HG03159 (cell line): ENCODE results near the gene TMCC1.
"Not testable (repeated sequence)": the region's sequence is repeated elsewhere in the genome, so short reads cannot be mapped to it uniquely, and the experiment has no call there.

Experiments used
- ATAC-seq: cut with Tn5 transposase; IDR thresholded peaks from one replicate; pipeline ENCODE4 v1.9.1; 2021; ENCODE audit warnings: mild to moderate bottlenecking, moderate library complexity; ENCODE audit not compliant: unreplicated experiment

TMCC1 gene

DNA sequence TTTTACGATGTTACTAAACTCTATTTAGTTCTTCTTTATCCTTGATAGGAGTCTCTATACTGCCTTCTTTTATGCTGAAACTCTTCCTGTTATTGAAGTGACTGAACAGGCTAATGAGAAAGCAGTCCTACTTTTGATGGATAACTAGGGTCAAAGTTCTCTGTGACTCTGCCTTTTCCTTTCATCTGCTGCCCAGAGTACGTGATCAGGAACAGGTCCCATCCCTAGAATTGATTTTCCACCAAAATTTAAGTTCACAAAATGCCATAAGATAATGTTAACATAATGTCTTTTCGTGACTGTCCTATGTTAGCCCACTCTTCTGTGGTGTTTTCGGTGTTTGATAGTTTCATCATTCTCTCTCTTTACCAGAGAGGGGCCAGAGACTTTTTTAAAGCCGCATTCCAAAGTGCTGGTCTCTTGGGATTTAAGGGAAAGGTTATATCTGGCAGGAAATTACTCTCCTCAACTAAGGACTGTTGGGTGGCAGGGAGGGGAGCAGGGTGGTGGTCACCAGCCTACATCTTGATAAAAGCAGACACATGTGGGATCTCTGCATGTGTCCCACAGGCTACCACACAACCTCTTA is 236.8 kb downstream of the TMCC1 start:
- ATAC-seq, result no peak

DNA sequence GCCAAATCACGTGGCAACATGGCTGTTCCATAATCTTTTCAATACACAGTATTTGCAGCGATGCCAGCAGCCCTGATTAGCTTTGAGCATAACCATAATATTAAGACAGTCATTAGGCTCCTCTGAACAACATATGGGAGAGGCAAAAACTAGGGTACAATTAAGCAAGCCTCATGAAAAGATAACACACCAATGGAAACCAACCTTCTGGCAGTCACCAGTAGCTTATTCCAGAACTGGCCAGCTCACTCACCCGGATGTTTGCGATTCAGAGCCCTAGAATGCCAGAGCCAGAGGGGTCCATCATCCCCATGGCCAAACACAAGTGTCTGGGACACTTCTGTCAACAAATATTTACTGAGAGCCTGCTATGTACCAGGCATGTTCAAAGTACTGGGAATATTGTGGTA is 238.2 kb downstream of the TMCC1 start:
- ATAC-seq, result no peak

DNA sequence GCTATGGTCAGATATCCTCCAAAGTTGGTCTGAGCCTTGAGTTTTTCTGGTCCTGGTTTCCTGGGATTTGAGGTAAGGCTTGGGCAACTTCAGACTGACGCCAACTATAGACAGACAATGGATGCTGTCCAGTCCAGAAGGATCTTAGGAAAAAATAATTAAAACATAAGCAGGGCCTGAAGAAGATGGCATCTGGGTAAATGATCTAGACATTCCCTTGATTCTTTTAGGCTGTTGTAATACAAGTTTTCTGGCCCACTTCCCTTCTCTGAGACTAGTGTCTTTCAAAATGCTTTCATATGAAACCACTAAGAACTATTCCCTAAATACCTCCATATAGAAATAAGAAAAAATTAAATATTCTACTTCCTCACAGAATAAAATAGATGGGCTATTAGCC is 239.4 kb downstream of the TMCC1 start:
- no peak for ATAC-seq

DNA sequence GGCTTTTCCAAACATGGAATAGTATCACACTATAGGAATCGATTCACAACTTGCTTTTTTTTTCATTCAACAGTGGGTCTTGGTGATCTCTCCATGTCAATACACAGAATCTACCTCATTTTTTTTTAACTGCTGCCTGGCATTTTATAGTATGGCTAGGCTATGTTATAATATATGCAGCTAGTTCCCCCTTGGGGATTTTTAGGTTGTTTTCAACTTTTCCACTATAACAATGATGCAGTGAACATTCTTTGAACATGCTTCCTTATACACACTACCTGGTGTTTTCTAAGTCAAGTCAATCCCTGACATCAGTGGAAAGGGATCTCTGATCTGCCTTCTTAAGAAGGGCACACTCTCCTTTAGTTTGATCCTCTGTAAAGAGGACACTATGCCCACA is 240.5 kb downstream of the TMCC1 start:
- no peak for ATAC-seq

DNA sequence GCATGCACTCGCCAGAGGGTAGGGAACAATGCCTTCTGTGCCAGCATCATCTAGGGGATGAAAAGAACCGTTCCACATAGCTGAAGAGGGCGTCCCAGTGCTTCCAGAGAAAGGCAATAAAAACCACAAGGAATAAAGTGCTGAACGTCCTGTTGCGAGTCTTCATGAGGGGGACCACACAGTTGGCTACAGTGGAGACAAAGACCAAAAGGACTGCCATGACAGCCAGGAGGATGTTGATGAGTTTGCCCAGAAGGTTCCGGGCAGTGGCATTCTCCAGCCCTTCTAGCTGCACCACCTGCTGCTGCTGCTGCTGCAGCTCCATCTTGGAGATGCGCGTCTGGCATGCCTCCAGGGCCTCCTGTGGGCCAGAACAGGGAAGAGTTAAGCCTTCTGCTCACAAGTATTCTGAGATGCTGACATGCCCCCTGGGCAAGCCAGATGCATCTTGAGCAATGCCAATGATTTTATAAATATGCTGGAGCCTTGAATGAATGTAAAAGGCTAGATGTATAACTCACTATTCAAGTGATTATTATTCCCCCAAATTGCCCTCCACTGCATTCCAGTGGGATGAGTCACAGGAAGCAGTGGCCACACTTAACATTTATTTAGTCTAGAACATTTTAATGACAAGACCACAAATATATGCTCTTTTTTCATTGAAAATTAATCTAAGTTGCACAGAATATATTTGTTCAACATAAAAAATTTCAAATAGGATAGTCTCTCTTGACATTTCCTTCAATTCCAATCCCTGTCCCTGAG is 241.9 kb downstream of the TMCC1 start:
- no peak for ATAC-seq

DNA sequence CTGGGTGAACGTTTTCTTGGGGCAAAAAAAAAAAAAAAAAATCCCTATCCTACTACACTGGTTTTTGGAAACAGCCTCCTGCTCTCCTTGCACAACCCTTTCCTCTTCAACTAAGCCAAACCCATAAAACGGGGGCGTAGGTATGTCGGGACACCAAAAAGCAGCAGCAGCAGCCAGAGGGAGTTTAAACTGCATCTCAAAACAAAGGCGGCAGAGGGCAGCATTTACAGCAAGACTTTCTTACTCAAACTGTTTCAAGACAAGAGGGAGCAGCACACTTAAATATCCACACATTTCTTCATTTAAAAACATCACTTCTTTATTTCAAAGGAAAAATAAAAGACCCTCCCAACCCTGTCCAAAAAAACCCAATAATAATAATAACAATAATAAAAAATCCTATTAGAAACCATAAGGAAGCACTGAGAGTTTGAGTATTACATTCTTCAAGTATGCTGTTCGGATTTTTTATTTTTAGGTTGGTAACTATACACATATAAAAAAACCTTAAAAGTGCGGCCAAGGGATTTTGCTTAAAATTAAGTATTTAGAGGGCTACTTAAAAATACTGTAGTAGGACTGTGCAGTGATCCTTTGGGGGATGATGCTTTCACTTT is 243.1 kb downstream of the TMCC1 start:
- no peak for ATAC-seq

DNA sequence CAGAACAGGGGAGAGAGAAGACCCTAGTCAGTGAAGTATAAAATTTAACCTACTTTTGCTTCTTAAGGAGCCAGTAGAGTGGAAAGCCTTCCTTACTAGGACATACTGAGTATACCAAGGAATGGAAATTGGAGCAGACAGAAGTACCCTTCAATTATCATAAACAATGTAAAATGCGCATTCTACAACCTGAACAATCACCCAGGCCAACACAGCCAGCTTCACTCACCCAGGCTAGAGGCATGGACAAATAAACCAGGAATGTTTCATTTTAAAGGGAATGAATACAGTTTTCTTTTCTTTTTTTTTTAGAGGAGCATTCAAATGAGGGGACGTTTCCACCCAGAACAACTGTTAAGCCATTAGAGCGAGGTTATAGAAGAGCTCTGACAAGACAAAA is 245.1 kb downstream of the TMCC1 start:
- no peak for ATAC-seq

DNA sequence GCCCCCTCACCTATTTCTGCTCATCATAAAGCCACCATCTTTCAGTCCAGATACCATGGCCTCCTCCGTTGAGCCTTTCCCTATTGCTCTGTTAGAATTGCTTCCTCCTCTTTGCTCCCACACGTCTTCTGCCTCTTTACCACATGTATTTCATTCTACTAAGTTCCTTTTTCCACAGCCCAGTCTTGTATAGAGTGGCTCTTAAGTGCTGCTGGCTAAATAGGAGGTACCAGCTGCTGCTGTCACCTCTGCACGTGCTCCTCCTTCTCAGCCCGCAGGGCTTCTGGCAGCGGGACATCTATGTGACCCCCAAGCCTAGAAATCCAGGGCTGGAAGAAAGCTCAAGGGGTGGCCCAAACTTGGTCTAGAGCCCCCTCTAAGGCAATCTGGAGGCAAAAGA is 248.2 kb downstream of the TMCC1 start:
- no peak for ATAC-seq

DNA sequence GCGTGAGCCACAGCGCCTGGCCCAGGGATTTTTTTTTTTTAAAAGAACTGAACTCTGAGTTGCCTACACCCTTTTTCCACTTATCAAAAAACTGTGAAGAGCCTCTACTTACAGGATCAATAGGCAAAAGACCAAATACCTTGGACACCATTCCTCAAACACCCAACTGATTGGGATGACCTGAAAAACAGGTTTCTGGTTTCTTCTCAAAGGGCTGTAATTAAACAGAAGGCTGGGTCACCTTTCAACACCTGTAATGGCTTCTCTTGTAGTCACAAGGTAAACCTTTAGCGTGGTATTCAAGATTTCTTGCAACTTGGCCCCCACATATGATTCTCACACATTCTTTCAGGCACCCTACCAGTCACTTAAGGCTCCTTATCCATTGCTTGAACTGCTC is 248.7 kb downstream of the TMCC1 start:
- no peak for ATAC-seq

DNA sequence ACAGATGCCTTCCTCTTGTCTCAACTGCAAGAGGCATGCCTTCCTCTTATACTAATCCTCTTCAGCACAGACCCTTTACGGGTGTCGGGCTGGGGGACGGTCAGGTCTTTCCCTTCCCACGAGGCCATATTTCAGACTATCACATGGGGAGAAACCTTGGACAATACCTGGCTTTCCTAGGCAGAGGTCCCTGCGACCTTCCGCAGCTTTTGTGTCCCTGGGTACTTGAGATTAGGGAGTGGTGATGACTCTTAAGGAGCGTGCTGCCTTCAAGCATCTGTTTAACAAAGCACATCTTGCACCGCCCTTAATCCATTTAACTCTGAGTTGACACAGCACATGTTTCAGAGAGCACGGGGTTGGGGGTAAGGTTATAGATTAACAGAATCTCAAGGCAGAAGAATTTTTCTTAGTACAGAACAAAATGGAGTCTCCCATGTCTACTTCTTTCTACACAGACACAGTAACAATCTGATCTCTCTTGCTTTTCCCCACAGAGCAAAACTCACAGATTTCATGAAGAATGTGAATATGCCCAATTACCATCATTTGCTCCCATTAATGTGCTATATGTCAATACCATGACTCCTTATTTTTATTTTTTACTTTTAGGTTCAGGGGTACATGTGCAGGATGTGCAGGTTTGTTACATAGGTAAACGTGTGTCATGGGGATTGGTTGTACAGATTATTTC is 251.8 kb downstream of the TMCC1 start:
- ATAC-seq, result not testable (repeated sequence)

DNA sequence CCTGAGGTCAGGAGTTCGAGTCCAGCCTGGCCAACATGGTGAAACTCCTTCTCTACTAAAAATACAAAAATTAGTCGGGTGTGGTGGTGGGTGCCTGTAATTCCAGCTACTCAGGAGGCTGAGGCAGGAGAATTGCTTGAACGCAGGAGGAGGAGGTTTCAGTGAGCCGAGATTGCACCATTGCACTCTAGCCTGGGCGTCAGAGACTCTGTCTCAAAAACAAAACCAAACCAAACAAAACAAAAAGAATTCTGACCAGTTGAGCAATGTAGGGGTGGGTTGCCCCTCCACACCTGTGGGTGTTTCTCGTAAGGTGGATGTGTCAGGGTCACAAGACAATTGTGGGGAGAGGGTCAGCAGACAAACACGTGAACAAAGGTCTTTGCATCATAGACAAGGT is 252.5 kb downstream of the TMCC1 start:
- not testable (repeated sequence) for ATAC-seq

DNA sequence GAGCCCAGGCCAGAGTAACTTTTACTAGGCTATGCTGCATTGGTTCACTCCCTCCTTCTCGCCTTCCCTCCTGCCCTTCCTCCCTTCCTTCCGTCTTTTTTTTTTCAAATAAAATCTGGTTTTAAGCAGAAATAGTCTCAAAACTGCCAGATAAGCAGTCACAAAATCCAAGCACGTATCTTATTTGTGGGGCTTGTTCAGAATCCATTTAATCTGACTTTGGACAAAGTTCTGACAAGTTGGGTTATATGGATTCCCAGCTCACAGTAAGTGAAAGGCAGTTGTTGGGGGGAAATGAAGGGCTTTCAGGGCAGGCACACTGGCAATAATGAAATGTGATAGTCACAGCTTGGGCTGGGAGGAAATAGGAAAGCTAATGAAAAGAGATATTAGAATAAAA is 255.0 kb downstream of the TMCC1 start:
- no peak for ATAC-seq

DNA sequence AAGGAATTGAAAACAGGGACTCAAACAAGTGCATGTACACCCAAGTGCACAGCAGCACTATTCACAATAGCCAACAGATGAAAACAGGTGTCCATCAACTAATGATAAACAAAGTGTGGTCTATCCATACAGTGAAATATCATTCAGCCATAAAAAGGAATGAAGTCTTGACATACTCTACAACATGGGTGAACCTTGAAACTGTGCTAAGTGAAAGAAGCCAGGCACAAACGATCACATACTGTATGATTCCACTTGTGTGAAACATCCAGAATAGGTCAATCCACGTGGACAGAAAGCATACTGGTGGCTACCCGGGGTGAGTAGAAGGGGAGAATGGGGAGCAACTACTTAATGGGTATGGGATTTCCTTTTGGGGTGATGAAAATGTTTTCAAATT is 257.4 kb downstream of the TMCC1 start:
- ATAC-seq, result no peak

DNA sequence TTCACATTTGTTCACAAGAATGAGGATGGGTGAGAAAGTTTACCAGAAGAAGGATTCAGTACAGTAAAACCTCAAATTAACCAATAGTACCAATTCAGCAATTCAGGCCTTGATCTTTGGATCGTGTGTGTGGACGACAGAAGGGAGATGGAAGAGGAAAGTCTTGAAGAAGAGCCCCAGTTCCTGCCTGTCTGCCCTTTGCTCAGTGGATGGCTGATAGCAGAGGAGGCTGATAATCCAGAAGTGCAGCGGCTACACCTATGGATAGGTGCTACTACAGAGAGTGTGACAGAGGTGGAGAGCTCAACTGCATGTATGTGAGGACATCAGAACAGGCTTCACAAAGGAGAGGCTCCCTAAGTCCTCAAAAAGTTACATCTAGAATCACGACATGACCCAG is 257.9 kb downstream of the TMCC1 start:
- ATAC-seq, result no peak

DNA sequence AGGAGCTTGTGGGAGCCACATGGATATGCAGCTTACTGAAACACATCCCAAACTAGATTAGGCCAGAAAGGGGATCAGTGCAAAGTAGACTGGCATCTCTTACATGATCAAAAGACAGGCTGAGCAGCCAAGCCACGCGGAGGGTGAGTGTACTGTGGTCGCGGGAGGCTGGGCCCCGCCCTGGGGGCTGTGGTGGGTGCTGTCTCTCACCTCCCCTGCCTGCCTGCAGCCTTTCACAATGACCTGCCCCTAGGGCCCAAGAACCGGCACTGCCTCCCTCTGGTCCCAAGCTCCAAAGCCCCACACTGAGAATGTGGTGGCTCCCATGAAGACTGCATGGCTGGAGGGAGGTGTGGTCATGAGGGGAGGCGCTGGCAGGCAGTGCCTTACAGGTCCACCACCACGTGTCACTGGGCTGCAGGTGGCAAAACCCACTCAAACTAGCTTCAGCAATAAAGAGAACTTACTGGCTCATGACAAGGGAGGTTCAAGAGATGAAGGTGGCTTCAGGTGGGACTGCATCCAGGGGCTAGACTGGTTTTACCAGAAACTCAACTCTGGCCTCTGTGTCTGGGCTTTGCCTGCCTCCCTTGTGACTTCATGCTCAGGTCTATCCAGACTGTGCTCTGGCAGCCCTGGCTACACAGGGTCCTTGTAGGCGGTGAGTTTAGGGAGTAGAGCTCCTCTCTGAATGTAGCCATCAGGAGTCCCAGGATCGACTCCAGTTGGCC is 259.6 kb downstream of the TMCC1 start:
- ATAC-seq, result no peak

DNA sequence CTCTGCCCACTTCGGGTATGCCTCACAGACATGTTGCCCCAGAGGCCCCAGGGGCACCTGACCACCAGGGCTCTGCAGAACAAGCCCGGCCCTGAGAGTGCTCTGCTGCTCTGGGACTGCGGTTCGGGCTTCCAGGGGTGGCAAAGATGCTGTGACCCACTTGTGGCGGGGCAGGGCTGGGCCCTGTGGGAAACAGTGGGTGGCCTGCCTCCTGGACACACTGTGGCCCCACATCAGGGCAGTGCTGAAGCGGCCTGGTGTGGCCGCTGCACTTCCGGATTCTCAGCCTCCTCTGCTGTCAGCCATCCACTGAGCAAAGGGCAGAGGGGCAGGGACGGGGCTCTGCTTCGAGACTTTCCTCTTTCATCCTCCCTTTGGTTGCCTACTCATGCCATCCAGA is 260.5 kb downstream of the TMCC1 start:
- no peak for ATAC-seq

DNA sequence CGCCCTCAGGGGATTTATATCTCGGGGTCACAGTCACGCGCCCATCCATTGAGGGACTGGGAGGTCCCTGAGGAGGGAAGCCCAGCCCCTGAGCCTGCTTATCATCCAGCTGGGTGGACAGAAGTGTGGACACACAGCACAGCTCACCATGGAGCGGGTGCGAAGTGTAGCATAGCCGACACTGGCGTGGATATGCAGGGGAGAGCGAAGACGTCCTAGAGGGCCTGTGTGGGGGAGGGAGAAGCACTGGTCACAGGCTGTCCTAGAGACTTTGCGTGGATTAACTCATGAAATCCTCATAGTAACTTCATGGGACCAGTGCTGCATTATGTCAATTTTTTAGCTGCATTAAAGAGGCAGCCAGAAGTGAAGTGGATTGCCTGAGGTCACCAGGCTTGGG is 261.0 kb downstream of the TMCC1 start:
- no peak for ATAC-seq

DNA sequence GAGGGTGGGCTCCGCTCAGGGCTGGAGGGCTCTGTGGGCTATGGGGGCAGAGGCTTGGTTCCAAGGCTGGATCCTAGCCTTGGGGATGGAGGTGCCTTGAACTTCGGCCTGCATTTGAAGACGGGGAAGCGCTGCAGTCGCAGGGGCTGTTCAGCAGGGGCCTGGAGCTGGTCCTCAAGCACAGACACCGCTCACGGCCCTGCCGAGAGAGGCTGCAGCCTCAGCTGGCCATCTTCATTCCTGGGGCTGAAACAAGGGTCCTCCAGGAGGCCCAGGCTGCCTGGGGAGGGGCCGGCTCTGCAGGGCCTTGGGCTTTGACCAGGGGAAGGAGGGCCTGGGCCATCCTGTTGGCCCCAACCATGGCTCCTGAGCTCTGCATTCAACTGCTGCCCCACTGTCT is 261.5 kb downstream of the TMCC1 start:
- ATAC-seq, result no peak

DNA sequence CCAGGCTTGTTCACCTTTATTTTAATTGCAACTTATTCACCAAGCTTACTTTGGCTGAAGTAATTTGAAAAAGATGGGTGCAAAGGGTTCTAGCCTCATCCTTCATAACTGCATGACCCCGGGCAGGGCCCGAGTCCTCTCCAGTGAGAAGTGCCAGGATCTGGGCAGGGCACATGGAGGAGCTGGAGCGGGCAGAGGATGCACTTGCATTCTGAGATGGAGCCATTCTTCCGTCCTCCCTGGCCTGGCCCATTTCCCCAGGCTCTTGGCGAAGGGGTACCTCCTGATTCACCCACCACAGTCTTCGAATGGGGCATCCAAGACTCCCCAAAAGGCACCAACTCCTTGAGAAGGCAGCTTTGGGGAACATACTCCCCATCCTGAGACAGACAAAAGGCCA is 264.5 kb downstream of the TMCC1 start:
- no peak for ATAC-seq

DNA sequence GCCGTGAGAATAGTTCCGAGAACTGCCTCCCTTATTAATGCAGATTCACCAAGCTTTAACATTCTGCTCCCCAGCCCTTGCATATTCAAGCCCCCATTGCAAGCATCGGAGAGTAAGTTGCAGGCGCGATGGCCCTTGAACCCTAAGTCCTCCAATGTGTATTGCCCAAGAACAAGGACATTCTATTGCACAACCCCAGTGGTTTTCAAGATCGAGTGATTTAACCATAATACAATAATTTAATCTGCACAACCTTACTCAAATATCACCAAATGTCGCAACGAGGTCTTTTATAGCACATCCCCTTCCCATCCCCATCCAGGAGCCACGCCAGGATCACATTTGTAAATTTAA is 265.4 kb downstream of the TMCC1 start:
- ATAC-seq, result no peak
